T follicular helper cell (primary cell): ENCODE data around the gene CHRM5.
"Not testable (repeated sequence)": the region's sequence is repeated elsewhere in the genome, so short reads cannot be mapped to it uniquely, and the experiment has no call there.

Experiments used
- DNase-seq: peaks from one replicate; pipeline ENCODE4 v3.0.0-alpha.2; 2020; ENCODE audit warnings: low read depth

The CHRM5 gene

GRCh38 chr15:33987444-33987843, 19.1 kb downstream of the CHRM5 start:
- DNase-seq: no peak

GRCh38 chr15:33988384-33988783, 20.1 kb downstream of the CHRM5 start:
- DNase-seq: no peak

- DNase-seq: no peak
Measured at GRCh38 chr15:33994005-33994615, 25.8 kb downstream of the CHRM5 start.

GRCh38 chr15:33995666-33996065, 27.4 kb downstream of the CHRM5 start:
- DNase-seq: not testable (repeated sequence)

- no peak for DNase-seq
Measured at GRCh38 chr15:34001536-34001935, 33.2 kb downstream of the CHRM5 start.

GRCh38 chr15:34006381-34006780, 38.1 kb downstream of the CHRM5 start:
- no peak for DNase-seq

GRCh38 chr15:34009656-34010055, 41.4 kb downstream of the CHRM5 start:
- no peak for DNase-seq

GRCh38 chr15:34010921-34011320, 42.6 kb downstream of the CHRM5 start:
- no peak for DNase-seq

GRCh38 chr15:34011481-34011880, 43.2 kb downstream of the CHRM5 start:
- no peak for DNase-seq

GRCh38 chr15:34012461-34013028, 44.2 kb downstream of the CHRM5 start:
- DNase-seq: no peak

GRCh38 chr15:34013746-34014145, 45.4 kb downstream of the CHRM5 start:
- DNase-seq: no peak

- DNase-seq: no peak
Measured at GRCh38 chr15:34014556-34014955, 46.3 kb downstream of the CHRM5 start.

- DNase-seq: no peak
Measured at GRCh38 chr15:34018021-34018645, 49.8 kb downstream of the CHRM5 start.

GRCh38 chr15:34018738-34019137, 50.4 kb downstream of the CHRM5 start:
- DNase-seq: not testable (repeated sequence)

- DNase-seq: no peak
Measured at GRCh38 chr15:34019369-34019990, 51.2 kb downstream of the CHRM5 start.

GRCh38 chr15:34023907-34024306, 55.6 kb downstream of the CHRM5 start:
- no peak for DNase-seq

- no peak for DNase-seq
Measured at GRCh38 chr15:34025252-34025651, 57.0 kb downstream of the CHRM5 start.

- no peak for DNase-seq
Measured at GRCh38 chr15:34027606-34028005, 59.3 kb downstream of the CHRM5 start.

GRCh38 chr15:34031987-34032760, 63.9 kb downstream of the CHRM5 start:
- DNase-seq: no peak

GRCh38 chr15:34038023-34038870, 70.0 kb downstream of the CHRM5 start:
- peak; percentile 45 for DNase-seq
